22Rv1 (cell line): Measurements from ENCODE around the gene NKAPL.

Source experiments
- CTCF ChIP-seq: fragments of 450-650 bp; IDR thresholded peaks from 2 replicates; pipeline ENCODE4 v1.5.1; 2017; ENCODE audit warnings: mild to moderate bottlenecking
- ZFX ChIP-seq: fragments of 450-650 bp; IDR thresholded peaks from 2 replicates; pipeline ENCODE4 v1.6.1; 2017; ENCODE audit warnings: antibody characterized with exemption, borderline replicate concordance

GRCh38 chr6:28277746-28278145, 18.6 kb downstream of the NKAPL start:
- TF ChIP-seq ZFX (no peak), CTCF (no peak)
